Measurements from ENCODE around the gene HRH1. TPM values are rescaled to one million over a fixed set of nuclear protein-coding genes. Genes with fewer than 3 reads are reported as not detected.
A peak's percentile ranks its signal among the peaks of the same experiment; 100 is the strongest.

The HRH1 gene
- total and polyA plus RNA-seq, 2 donors (not counting 1 experiment from before 2014, with no cell fraction given), result not detected

- peaks cover 57% of the 10 kb centered on the region for H3K4me1 Mint-ChIP-seq
- no peaks in the 10 kb centered on the region for H4K20me1 ChIP-seq (ENCODE audit: control insufficient read depth, insufficient read depth, low read length, poor library complexity, severe bottlenecking)
- H3K27me3 ChIP-seq (replicated peaks in 1 of 4; ENCODE audit: control extremely low read depth in 1 of 4, control insufficient read depth in 3 of 4, insufficient read depth in 4 of 4, low read length in 3 of 4), result no peaks in the 10 kb centered on the region
- H3K9me3 Mint-ChIP-seq (ENCODE audit: insufficient read depth), result no peaks in the 10 kb centered on the region
- no peaks in the 10 kb centered on the region for H3K36me3 ChIP-seq (replicated peaks in 1 of 2; ENCODE audit: control extremely low read depth in 1 of 2, control insufficient read depth in 1 of 2, extremely low read depth in 1 of 2, insufficient read depth in 2 of 2, low read length in 1 of 2)
- H3K27ac ChIP-seq (ENCODE audit: low read length in 2 of 2), result peak overlapping the region; percentile 91 to 98
- DNase-seq (no peak), ATAC-seq (ENCODE audit: low read depth) (no peak)
- no peaks in the 10 kb centered on the region for H3K27me3 Mint-ChIP-seq
- peaks cover 71% of the 10 kb centered on the region for H3K79me2 ChIP-seq (ENCODE audit: control insufficient read depth, insufficient read depth, low read length)
- no peak overlapping the region for H2AFZ ChIP-seq (ENCODE audit: insufficient read depth, low read depth, low read length, poor library complexity, severe bottlenecking)
- intact Hi-C loops (cut with micrococcal nuclease), result loop anchor here (1.0 to 2.0 kb wide), 2 partner anchors 18 to 45 kb away; partner anchors contain the start of gene ATG7
- WGBS (ENCODE audit: insufficient coverage), result no CpG with 5 or more reads among the region's 3 CpGs
- ChIA-PET POLR2A (interaction anchor here (2.4 kb wide), 2 partner anchors 11 to 17 kb away, joined by 7 to 29 read pairs; partner anchors contain the start of gene ATG7), CTCF (interaction anchor here (3.4 to 4.3 kb wide), 2 partner anchors 17 to 45 kb away, joined by 23 to 30 read pairs; partner anchors contain the start of gene ATG7)
- H3K9me3 ChIP-seq (ENCODE audit: control extremely low read depth in 1 of 3, control insufficient read depth in 2 of 3, insufficient read depth in 1 of 3, low read length in 2 of 3), result no peaks in the 10 kb centered on the region
- TF ChIP-seq EZH2 (IDR thresholded peaks at IDR 0.05; ENCODE audit: borderline replicate concordance, insufficient read depth, low read depth, low read length, poor library complexity, severe bottlenecking) (no peak), CTCF (IDR thresholded peaks at IDR 0.05) (no peak)
- peak overlapping the region; percentile 85 for H3K4me3 Mint-ChIP-seq
- peak overlapping the region; percentile 69 for H3K9ac ChIP-seq (ENCODE audit: low read length)
- H3K4me3 ChIP-seq (ENCODE audit: control extremely low read depth in 1 of 5, extremely low read depth in 1 of 5, insufficient read depth in 1 of 5, low read depth in 2 of 5, low read length in 4 of 5), result peak overlapping the region in 1 of 5 experiments; percentile 63
- peaks cover 48 to 49% of the 10 kb centered on the region in 2 donors for H3K4me1 ChIP-seq (ENCODE audit: control insufficient read depth in 2 of 2, insufficient read depth in 2 of 2, low read length in 2 of 2)
- H3K27ac Mint-ChIP-seq, result peak overlapping the region; percentile 98
- H3K4me2 ChIP-seq (replicated peaks; ENCODE audit: low read depth, low read length, poor library complexity, severe bottlenecking), result peak overlapping the region; percentile 75
Observed at GRCh38 chr3:11289864-11290263, 135.6 kb downstream of the HRH1 start.
